22Rv1 (cell line): ENCODE measurements around the gene CROCC2.

Experiments
- H3K27ac ChIP-seq: fragments of 450-650 bp; 2 replicates; pipeline ENCODE4 v1.5.1; 2017
- CTCF ChIP-seq: fragments of 450-650 bp; IDR thresholded peaks from 2 replicates; pipeline ENCODE4 v1.5.1; 2017; ENCODE audit warnings: mild to moderate bottlenecking
- ZFX ChIP-seq: fragments of 450-650 bp; IDR thresholded peaks from 2 replicates; pipeline ENCODE4 v1.6.1; 2017; ENCODE audit warnings: antibody characterized with exemption, borderline replicate concordance

CROCC2 gene

GRCh38 chr2:240913810-240914644, 7.9 kb downstream of the CROCC2 start:
- no peak overlapping the region for H3K27ac ChIP-seq
- TF ChIP-seq CTCF (peak; percentile 95), ZFX (no peak)

- H3K27ac ChIP-seq: no peak overlapping the region
- TF ChIP-seq ZFX: no peak
- TF ChIP-seq CTCF: peak; percentile 67
Observed at GRCh38 chr2:240914645-240915525, 8.7 kb downstream of the CROCC2 start.

- TF ChIP-seq ZFX (no peak), CTCF (no peak)
- no peak overlapping the region for H3K27ac ChIP-seq
Observed at GRCh38 chr2:240915526-240916341, 9.6 kb downstream of the CROCC2 start.

GRCh38 chr2:240916571-240917008, 10.5 kb downstream of the CROCC2 start:
- H3K27ac ChIP-seq: no peak overlapping the region
- TF ChIP-seq CTCF (no peak), ZFX (no peak)

GRCh38 chr2:240917009-240917683, 11.0 kb downstream of the CROCC2 start:
- no peak for TF ChIP-seq ZFX
- no peak for TF ChIP-seq CTCF
- H3K27ac ChIP-seq: no peak overlapping the region

GRCh38 chr2:240917684-240918257, 11.6 kb downstream of the CROCC2 start:
- TF ChIP-seq ZFX: no peak
- TF ChIP-seq CTCF: no peak
- no peak overlapping the region for H3K27ac ChIP-seq
